Fibroblast of skin of right biceps (primary cell): ENCODE data around the gene PLXDC2.

Source experiments
- DNase-seq: peaks from one replicate; pipeline ENCODE4 v3.0.0-alpha.2; 2013

The PLXDC2 gene

GRCh38 chr10:19946245-19946644 lies 130.0 kb downstream of the PLXDC2 start:
- no peak for DNase-seq

GRCh38 chr10:19946791-19947190 lies 130.6 kb downstream of the PLXDC2 start:
- DNase-seq = no peak

- no peak for DNase-seq
Observed at GRCh38 chr10:19947215-19947614, 131.0 kb downstream of the PLXDC2 start.

- DNase-seq = no peak
Observed at GRCh38 chr10:19947656-19948055, 131.4 kb downstream of the PLXDC2 start.

- no peak for DNase-seq
Observed at GRCh38 chr10:19952224-19953010, 136.2 kb downstream of the PLXDC2 start.

GRCh38 chr10:19954601-19955000 lies 138.4 kb downstream of the PLXDC2 start:
- no peak for DNase-seq

GRCh38 chr10:19956516-19957032 lies 140.3 kb downstream of the PLXDC2 start:
- DNase-seq = no peak

GRCh38 chr10:19958787-19959186 lies 142.6 kb downstream of the PLXDC2 start:
- no peak for DNase-seq

GRCh38 chr10:19961076-19962053 lies 145.1 kb downstream of the PLXDC2 start:
- no peak for DNase-seq

- DNase-seq = no peak
Observed at GRCh38 chr10:19964625-19965024, 148.4 kb downstream of the PLXDC2 start.

GRCh38 chr10:19966751-19967150 lies 150.5 kb downstream of the PLXDC2 start:
- DNase-seq = peak; percentile 13

- DNase-seq = no peak
Observed at GRCh38 chr10:19967981-19968380, 151.7 kb downstream of the PLXDC2 start.

- DNase-seq = peak; percentile 18
Observed at GRCh38 chr10:19968745-19969144, 152.5 kb downstream of the PLXDC2 start.

- no peak for DNase-seq
Observed at GRCh38 chr10:19970256-19970655, 154.0 kb downstream of the PLXDC2 start.

GRCh38 chr10:19970717-19971116 lies 154.5 kb downstream of the PLXDC2 start:
- no peak for DNase-seq

GRCh38 chr10:19971343-19972052 lies 155.3 kb downstream of the PLXDC2 start:
- no peak for DNase-seq

- no peak for DNase-seq
Observed at GRCh38 chr10:19974138-19974537, 157.9 kb downstream of the PLXDC2 start.

- DNase-seq = no peak
Observed at GRCh38 chr10:19974554-19974953, 158.3 kb downstream of the PLXDC2 start.

GRCh38 chr10:19977097-19977521 lies 160.9 kb downstream of the PLXDC2 start:
- DNase-seq = no peak

GRCh38 chr10:19979628-19980027 lies 163.4 kb downstream of the PLXDC2 start:
- no peak for DNase-seq

- no peak for DNase-seq
Observed at GRCh38 chr10:19983880-19984565, 167.8 kb downstream of the PLXDC2 start.

- no peak for DNase-seq
Observed at GRCh38 chr10:19985745-19986144, 169.5 kb downstream of the PLXDC2 start.
